PFSK-1 (cell line): ENCODE measurements around the gene TOP2A.

ENCODE experiments used
- POLR2AphosphoS5 ChIP-seq: IDR thresholded peaks from 2 replicates; pipeline ENCODE4 v1.6.1; 2012; ENCODE audit warnings: low read depth, mild to moderate bottlenecking, control low read depth, low read length, moderate library complexity
- REST ChIP-seq, 2 experiments: IDR thresholded peaks; 2 replicates each; pipeline versions ENCODE4 v1.6.1 to v1.8.0; 2011 to 2012; ENCODE audit warnings: low read depth in 2 of 2, low read length in 2 of 2, control low read depth in 1 of 2, inconsistent platforms in 1 of 2, mild to moderate bottlenecking in 1 of 2, moderate library complexity in 1 of 2; ENCODE audit not compliant: insufficient read depth in 1 of 2
- TAF1 ChIP-seq: IDR thresholded peaks from 2 replicates; pipeline ENCODE4 v1.6.1; 2012; ENCODE audit warnings: low read length, control low read depth, borderline replicate concordance; ENCODE audit not compliant: insufficient read depth

- no peak for TF ChIP-seq TAF1
- no peak for TF ChIP-seq REST (IDR thresholded peaks at IDR 0.05; ENCODE audit: insufficient read depth in 1 of 2, low read depth in 2 of 2, low read length in 2 of 2)
- TF ChIP-seq POLR2AphosphoS5: no peak
Observed at GRCh38 chr17:40366076-40366860, 51.4 kb downstream of the TOP2A start.
